Measurements from ENCODE around the gene TMEM186.
"Not testable (repeated sequence)": the region's sequence is repeated elsewhere in the genome, so short reads cannot be mapped to it uniquely, and the experiment has no call there.

The TMEM186 gene, protein sequence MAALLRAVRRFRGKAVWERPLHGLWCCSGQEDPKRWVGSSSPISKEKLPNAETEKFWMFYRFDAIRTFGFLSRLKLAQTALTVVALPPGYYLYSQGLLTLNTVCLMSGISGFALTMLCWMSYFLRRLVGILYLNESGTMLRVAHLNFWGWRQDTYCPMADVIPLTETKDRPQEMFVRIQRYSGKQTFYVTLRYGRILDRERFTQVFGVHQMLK

GRCh38 chr16:8797364-8798173, at the start of gene TMEM186, which contains the start of gene PMM2:
TSS of gene TMEM186 (minus strand) at chr16:8797639. CDS start at chr16:8797614, 25 bp downstream.
TSS of gene PMM2 (plus strand) at chr16:8797839. CDS start at chr16:8797883, 44 bp downstream.
- in situ Hi-C loops (cut with MboI; ENCODE audit: low sequenced_read_pairs) = no loop called here

GRCh38 chr16:8847145-8847544, 49.7 kb upstream of the TMEM186 start:
- in situ Hi-C loops (cut with MboI; ENCODE audit: low sequenced_read_pairs) = no loop called here

- in situ Hi-C loops (cut with MboI; ENCODE audit: low sequenced_read_pairs) = no loop called here
Observed at GRCh38 chr16:8846401-8846932, 49.0 kb upstream of the TMEM186 start.

DNA sequence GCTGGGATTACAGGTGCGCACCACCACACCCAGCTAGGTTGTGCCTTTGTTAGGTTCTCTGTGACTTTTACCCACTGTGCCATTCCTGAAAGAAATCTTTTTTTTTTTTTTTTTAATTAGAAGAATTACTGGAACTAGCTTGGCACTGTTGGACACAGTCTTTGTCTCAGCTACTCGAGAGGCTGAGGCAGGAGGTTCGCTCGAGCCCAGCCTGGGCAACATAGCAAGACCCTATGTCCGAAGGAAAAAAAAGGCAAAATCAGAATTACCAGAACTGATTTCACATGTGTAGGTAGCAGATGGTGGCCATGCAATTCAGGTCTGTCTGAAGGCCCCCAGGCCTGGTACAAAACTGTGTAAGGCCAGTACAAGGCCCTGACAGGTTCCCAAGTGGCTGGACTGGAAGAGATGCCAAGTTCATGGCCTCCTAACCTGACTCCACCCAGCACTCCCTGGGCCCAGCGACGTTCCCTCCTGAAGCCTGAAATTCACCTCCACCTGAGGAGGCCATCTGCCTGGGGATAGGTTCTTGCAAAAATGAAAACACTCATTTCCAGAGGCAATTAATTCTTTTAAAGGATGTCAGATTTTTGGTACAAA, 48.4 kb upstream of the TMEM186 start:
- in situ Hi-C loops (cut with MboI; ENCODE audit: low sequenced_read_pairs) = no loop called here

DNA sequence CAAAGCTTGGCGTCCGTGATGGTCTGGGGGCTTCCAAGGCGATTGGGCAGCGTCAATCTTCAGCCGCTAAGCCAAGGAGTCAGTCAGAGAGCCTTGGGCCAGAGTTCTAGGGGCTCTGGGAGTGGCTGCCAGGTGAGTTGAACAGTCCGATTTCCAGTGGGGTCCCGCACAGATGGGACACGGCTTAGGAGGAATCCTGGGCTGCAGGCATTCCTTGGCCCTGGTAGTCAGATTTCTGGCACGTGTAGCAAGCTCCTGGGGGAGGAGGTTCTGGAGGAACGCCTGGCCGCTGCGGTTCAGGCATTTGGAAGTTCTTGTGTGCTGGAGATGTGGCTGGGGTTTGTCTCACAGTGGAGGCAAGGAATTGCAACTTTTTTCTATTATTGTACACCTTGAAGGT, 45.9 kb upstream of the TMEM186 start:
- in situ Hi-C loops (cut with MboI; ENCODE audit: low sequenced_read_pairs) = not testable (repeated sequence)

GRCh38 chr16:8842016-8842415, 44.6 kb upstream of the TMEM186 start:
- in situ Hi-C loops (cut with MboI; ENCODE audit: low sequenced_read_pairs) = not testable (repeated sequence)

DNA sequence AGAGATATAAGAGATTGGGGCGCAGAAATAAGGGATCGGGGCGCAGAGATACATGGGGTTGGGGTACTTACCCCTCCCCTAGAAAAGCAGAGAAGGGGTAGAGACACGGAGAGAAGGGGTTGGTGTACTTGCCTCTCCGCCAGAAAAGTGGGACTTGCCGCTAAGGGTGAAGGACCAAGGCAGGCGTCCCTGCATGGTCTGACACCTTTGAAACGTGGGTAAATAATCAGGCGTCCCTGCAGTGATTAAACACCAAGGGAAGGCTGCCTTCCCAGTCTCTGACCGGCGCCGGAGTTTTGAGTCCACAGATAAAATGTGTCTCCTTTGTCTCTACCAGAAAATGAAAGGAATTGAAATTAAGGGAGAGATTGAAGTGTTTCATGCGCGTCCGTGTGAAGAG, 40.2 kb upstream of the TMEM186 start:
- in situ Hi-C loops (cut with MboI; ENCODE audit: low sequenced_read_pairs) = not testable (repeated sequence)

GRCh38 chr16:8836797-8837196, 39.4 kb upstream of the TMEM186 start:
- in situ Hi-C loops (cut with MboI; ENCODE audit: low sequenced_read_pairs) = not testable (repeated sequence)

- in situ Hi-C loops (cut with MboI; ENCODE audit: low sequenced_read_pairs) = no loop called here
Observed at GRCh38 chr16:8832717-8833105, 35.3 kb upstream of the TMEM186 start.

DNA sequence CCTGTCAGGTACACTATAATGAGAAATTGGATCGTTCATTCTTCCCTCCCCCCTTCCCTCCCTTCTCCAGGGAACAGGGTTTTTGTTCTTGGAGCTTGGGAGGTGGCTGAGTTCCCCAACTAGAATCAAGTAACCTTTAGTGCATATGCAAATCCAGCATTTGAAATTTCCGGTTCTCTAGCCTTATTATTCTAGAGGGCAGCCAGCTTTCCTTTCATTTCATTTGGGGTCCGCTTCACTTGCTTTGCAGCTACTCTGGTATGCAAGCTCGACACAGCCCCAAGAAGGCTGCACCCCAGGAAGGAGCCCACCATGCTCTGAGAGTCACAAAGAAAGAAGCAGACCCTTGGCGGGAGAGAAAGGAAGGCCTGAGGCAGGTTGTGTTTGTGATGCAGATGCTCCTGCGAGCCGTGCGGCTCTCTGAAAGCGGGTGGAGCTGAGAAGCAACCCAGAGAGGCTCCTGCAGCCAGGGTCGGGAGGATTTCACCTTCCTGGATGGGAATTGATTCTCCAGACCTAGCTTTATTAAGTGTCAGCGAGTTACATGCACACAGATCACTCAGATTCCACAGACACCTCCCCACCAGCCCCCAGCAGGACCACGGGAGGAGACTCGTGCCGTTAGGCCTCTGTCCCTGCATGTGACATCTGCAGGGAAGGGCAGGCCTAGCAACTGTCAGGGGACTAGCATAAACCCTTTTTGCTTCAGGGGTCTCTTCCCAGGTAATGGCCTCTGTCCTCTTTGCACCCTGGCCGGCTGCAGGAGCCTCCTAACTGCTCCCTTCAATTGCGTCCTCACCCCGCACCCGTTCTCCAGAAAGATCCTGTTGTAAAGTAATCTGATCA, 34.7 kb upstream of the TMEM186 start:
- in situ Hi-C loops (cut with MboI; ENCODE audit: low sequenced_read_pairs) = no loop called here

GRCh38 chr16:8831450-8831849, 34.0 kb upstream of the TMEM186 start:
- in situ Hi-C loops (cut with MboI; ENCODE audit: low sequenced_read_pairs) = no loop called here

GRCh38 chr16:8828541-8829165, 31.2 kb upstream of the TMEM186 start:
- in situ Hi-C loops (cut with MboI; ENCODE audit: low sequenced_read_pairs) = no loop called here

- in situ Hi-C loops (cut with MboI; ENCODE audit: low sequenced_read_pairs) = no loop called here
Observed at GRCh38 chr16:8826278-8826879, 28.9 kb upstream of the TMEM186 start.

GRCh38 chr16:8822403-8822802, 25.0 kb upstream of the TMEM186 start:
- in situ Hi-C loops (cut with MboI; ENCODE audit: low sequenced_read_pairs) = no loop called here

GRCh38 chr16:8819411-8820034, 22.1 kb upstream of the TMEM186 start:
- in situ Hi-C loops (cut with MboI; ENCODE audit: low sequenced_read_pairs) = no loop called here

- in situ Hi-C loops (cut with MboI; ENCODE audit: low sequenced_read_pairs) = no loop called here
Observed at GRCh38 chr16:8818504-8819270, 21.2 kb upstream of the TMEM186 start.

DNA sequence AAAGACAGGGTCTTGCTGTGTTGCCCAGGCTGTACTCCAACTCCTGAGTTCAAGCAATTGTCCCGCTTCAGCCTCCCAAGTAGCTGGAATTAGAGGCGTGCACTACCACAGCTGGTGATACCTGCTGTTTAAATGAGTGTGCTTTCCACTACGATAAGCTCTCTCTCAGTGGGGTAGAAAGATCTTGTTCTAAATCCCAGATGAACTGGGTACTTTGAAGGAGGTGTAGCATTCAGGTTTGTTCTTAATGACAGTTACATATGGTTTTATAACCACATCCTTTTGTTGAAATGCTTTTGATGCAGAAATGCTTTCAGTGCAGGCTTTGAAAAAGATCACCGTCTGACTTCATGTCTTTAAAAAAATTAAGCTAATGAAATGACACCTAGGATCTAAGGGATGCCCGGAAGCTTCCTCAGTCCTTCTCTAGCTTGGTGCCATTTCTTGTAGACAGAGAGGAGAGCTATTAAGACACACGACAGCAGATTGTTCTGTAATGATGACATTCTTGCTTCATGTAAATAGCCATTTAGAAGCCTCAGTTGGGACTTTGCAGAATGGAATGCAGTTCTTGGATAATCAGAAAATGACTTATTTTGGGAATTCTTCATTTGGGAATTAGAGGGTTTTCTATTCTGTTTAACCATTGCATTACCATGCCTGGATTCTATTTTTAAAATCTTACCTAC, 19.7 kb upstream of the TMEM186 start:
- in situ Hi-C loops (cut with MboI; ENCODE audit: low sequenced_read_pairs) = no loop called here

Data from HL-60/S4 (cell line).